NCI-H1930 (cell line): ENCODE measurements around the gene CCDC144A.
"Not testable (repeated sequence)": the region's sequence is repeated elsewhere in the genome, so short reads cannot be mapped to it uniquely, and the experiment has no call there.

ENCODE experiments used
- DNase-seq, 2 experiments: peaks; one replicate each; lab custom pipeline; 2025; lab: John Stamatoyannopoulos, UW

CCDC144A gene

DNA sequence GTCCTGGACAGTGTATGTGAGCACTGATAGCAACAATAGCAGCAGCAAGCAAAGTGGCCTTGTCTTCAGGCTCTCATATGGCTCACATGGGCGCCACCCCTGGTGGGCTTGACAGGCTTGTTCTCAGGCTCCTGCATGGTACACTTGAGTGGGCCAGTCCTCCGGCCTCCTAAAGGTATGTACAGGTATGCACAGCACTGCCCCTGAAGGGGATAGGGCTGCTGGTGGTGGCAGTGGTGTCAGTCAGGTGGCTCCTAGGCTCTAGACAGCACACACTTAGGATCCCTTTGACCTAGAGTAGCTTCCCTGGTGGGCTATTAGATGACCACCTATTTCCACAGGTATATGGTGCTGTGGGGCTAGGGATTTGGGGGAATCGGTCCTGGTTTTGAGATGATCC lies 67.5 kb downstream of the CCDC144A start:
- DNase-seq = not testable (repeated sequence)

GRCh38 chr17:16758177-16758576 lies 68.1 kb downstream of the CCDC144A start:
- not testable (repeated sequence) for DNase-seq

- not testable (repeated sequence) for DNase-seq
Observed at GRCh38 chr17:16768290-16769175, 78.5 kb downstream of the CCDC144A start.

GRCh38 chr17:16772394-16773145 lies 82.5 kb downstream of the CCDC144A start:
- DNase-seq = not testable (repeated sequence)

- not testable (repeated sequence) for DNase-seq
Observed at GRCh38 chr17:16773146-16773522, 83.1 kb downstream of the CCDC144A start.

DNA sequence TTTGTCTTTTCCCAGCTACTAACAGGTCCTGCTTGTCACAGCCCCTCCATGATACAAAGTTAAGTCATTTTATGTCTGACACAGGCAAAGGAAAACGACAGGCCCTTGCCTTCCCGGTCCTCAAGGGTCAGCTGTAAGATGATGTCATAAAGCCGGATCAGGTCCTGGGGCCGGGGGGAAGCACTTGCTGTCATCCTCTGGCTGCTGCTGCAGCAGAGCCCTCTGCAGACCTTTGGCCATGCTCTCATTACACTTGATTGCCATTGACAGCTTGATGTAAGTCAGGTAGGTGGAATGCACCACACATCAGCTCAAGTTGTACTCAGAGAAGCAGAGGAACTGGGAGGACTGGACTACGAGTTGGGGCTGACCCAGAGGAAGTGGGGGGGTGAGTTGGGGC lies 97.8 kb downstream of the CCDC144A start:
- DNase-seq = not testable (repeated sequence)

GRCh38 chr17:16788889-16789536 lies 99.0 kb downstream of the CCDC144A start:
- not testable (repeated sequence) for DNase-seq

DNA sequence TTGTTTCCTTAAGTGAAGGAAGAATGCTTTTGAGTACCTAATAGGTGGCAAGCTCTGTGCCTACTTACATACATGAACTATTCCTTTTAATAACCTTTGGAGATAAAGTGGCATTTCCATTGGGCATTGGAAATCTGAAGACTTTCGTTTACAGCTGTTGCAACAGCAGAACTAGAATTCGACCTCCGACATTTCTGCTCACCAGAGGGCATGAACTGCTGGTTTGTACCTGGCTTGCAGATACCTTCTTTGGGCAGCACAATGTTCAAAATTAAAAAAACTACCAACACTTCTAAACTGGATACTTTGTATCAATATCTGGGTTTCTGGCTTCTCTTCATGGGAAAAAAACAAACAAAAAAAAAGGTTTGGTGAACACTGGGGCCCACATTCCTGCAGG lies 99.6 kb downstream of the CCDC144A start:
- not testable (repeated sequence) for DNase-seq

- DNase-seq = not testable (repeated sequence)
Observed at GRCh38 chr17:16790313-16790871, 100.4 kb downstream of the CCDC144A start.

GRCh38 chr17:16794215-16794614 lies 104.2 kb downstream of the CCDC144A start:
- not testable (repeated sequence) for DNase-seq

- DNase-seq = not testable (repeated sequence)
Observed at GRCh38 chr17:16795894-16796293, 105.9 kb downstream of the CCDC144A start.

DNA sequence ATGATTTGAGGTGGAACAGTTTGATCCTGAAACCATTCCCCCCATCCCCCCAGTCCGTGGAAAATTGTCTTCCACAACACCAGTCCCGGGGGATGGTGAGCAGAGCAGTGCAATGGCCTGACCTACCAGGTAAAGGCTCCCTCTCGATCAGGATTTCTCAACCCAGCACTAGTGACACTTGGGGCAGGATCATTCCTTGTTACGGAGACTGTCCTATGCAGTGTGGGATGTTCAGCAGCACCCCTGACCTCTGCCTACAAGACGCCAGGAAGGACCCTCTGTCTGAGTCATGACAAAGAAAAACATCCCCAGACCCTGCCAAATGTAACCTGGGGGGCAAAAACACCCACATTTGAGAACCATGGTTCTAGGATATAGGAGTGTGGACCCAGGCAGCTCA lies 114.8 kb downstream of the CCDC144A start:
- not testable (repeated sequence) for DNase-seq

DNA sequence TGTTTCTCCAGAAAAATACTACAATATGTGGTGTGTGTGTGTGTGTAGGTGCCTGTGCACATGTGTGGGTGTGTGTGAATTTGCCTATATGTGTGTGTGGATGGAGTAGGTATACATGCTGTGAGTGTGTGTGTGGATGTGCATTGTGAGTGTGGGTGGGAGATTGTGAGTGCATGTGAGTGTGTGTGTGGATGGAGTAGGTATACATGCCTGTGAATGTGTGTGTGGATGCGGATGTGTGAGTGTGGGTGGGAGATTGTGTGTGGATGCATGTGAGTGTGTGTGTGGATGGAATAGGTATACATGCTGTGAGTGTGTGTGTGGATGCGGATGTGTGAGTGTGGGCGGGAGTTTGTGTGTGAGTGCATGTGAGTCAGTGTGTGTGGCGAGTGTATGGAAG lies 116.6 kb downstream of the CCDC144A start:
- DNase-seq = not testable (repeated sequence)

DNA sequence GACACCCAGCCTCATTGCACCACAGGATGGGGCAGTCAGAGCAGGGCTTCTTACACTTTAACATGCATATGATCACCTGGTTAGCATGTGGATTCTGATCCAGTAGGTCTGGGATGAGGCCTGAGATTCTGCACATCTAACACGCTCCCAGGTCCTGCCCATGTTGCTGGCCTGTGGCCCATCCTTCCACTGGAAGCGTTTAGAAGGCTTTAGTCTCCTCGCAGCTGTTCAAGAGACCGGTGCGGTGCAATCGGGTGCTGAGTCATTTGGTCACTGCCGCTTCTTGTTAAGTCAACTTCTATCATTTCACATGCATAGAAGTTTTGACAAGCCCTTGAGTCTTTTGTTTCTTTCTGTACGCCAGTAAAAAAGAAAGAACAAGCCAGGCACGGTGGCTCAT lies 117.6 kb downstream of the CCDC144A start:
- DNase-seq = not testable (repeated sequence)

DNA sequence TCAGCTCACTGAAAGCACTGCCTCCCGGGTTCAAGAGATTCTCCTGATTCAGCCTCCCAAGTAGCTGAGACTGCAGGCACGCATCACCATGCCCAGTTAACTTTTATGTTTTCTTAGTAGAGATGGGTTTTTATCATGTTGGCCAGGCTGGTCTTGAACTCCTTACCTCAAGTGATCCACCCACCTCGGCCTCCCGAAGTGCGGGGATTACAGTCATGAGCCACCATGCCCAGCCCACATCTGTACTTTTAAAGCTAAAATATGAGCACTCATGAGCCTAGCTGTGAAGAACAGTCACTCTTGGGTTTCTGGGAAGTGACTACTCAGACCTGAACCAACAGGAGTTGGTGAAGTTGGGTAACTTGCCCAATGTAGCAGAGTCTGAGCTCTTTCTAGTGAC lies 120.2 kb downstream of the CCDC144A start:
- DNase-seq = not testable (repeated sequence)

DNA sequence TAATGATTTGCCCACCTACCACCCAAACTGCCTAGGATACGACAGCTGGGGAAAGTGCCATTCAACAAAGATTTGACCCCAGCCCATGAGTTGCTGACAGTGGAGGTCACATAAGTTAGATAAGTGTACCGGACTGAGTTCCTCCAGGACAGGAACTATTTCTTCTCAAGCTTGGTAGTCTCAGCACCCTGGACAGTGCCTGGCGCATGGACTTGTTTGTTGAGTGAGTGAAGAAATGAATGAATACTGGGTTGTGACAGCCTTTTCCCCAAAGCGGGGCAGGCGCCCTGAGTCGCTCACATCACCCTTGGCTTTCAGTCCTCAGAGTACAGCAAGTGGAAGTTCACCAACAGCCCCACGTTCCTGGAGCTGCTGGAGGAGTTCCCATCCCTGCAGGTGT lies 122.1 kb downstream of the CCDC144A start:
- DNase-seq = not testable (repeated sequence)

GRCh38 chr17:16814439-16814838 lies 124.4 kb downstream of the CCDC144A start:
- no peak for DNase-seq

DNA sequence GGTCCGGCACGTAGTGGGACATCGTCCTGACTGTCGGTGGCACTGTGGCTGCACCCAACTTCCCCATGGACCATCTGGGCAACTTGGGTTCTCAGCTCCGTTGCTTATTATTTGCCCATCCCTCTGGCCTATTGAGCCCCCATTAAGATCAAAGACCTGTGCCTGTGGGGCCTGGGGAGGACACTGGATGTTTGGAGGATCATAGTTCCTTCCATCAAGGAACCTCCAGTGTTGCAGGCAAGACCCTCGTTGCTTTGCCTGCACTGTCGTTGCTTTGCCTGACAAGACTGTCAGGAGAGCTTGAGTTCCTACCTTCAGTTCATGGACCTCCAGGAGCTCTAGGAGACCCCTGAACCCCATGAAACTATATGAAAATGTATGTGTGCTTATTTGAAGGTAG lies 127.2 kb downstream of the CCDC144A start:
- DNase-seq = no peak

DNA sequence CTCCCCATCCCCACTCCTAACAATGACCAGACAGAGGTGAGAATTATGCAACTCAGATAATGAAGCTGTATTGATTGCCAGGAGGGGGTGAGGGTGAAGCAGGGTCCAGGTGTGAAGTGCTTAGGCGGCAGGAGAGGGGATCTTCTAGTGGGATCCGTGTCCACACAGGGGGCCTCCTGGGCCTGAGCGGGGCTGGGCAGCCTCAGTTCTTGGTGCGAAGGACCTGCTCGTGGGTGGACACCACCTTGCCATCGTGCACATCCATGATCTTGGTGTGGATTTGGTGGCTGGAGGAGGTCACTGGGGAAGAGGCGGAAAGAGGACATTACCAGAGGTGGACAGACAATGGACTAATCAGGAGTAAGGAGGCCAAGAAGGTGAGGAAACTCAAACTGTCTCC lies 127.9 kb downstream of the CCDC144A start:
- DNase-seq = not testable (repeated sequence)

GRCh38 chr17:16818340-16818739 lies 128.3 kb downstream of the CCDC144A start:
- no peak for DNase-seq

DNA sequence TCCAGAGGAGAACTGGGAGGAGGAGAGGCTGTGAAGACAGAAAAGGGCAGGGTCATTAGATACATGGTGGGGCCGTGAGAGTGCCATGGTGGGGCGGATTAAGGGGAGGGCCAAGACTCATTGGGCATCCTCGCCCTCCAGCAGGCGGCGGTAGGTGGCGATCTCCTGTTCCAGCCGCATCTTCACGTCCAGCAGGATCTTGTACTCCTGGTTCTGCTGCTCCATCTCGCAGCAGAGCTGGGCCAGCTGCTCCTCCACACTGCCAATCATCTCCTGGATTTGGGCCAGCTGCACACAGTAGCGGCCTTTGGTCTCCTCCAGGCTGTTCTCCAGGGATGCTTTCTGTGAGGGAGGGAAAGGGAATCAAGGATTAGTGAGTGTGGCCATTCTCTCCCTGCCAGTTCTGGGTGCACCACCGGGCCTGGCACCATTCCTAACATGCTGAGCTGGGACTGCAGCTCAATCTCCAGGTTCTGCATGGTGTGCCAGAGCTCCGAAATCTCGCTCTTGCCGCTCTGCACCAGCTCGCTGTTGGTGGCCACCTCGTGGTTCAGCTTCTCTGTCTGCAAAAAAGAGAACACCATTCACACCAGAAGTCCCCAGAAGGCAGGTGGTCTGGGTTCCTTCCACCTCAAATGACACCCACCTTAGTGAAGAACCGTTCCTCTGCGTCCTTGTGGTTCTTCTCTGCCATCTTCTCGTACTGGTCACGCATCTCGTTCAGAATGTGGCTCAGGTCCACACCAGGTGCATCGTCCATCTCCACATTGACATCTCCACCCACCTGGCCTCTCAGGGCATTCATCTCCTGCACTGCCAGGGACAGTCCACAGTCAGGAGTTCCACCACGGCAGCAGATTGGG lies 129.0 kb downstream of the CCDC144A start:
- DNase-seq = no peak
